Small intestine (tissue), 7 donors: ENCODE measurements around the gene REPIN1. TPM values are rescaled to one million over a fixed set of nuclear protein-coding genes. Genes with fewer than 3 reads are reported as not detected.

Experiments used
- DNase-seq, 2 donors: peaks; one replicate each; pipeline versions ENCODE4 v3.0.0 to v3.0.0-alpha.2; 2013
- FAIRE-seq: peaks from 2 replicates; lab custom pipeline; 2012; peaks lifted over from hg19 to GRCh38; lab: Jason Lieb, UNC
- H3K27ac ChIP-seq, 3 donors: one replicate each; pipeline ENCODE4 v1.5.1; 2013; ENCODE audit warnings: low read length in 2 of 3, mild to moderate bottlenecking in 2 of 3, control low read depth in 1 of 3, inconsistent platforms in 1 of 3, low read depth in 1 of 3, moderate library complexity in 1 of 3
- H3K27me3 ChIP-seq, 3 donors: one replicate each; pipeline ENCODE4 v1.6.1; 2013; ENCODE audit warnings: low read length in 3 of 3, inconsistent platforms in 1 of 3; ENCODE audit not compliant: control insufficient read depth in 3 of 3, insufficient read depth in 3 of 3
- H3K36me3 ChIP-seq, 3 donors: one replicate each; pipeline ENCODE4 v1.6.1; 2013; ENCODE audit warnings: low read length in 3 of 3, inconsistent platforms in 1 of 3, low read depth in 1 of 3, mild to moderate bottlenecking in 1 of 3, moderate library complexity in 1 of 3; ENCODE audit not compliant: control insufficient read depth in 3 of 3, insufficient read depth in 2 of 3
- H3K4me1 ChIP-seq, 3 donors: one replicate each; pipeline ENCODE4 v1.6.1; 2013; ENCODE audit warnings: low read length in 2 of 3, inconsistent platforms in 1 of 3, low read depth in 1 of 3, mild to moderate bottlenecking in 1 of 3, moderate library complexity in 1 of 3; ENCODE audit not compliant: control insufficient read depth in 3 of 3, insufficient read depth in 2 of 3
- H3K4me3 ChIP-seq, 3 donors: one replicate each; pipeline ENCODE4 v1.5.1; 2013; ENCODE audit warnings: low read length in 3 of 3, control low read depth in 1 of 3, inconsistent platforms in 1 of 3, low read depth in 1 of 3, mild to moderate bottlenecking in 1 of 3, moderate library complexity in 1 of 3
- H3K9me3 ChIP-seq, 2 donors: one replicate each; pipeline ENCODE4 v1.6.1; 2013; ENCODE audit warnings: low read depth in 1 of 2, low read length in 1 of 2; ENCODE audit not compliant: control insufficient read depth in 2 of 2, insufficient read depth in 1 of 2
- WGBS, 3 donors: extraction: QIAGEN DNeasy Blood & Tissue Kit; methylation state at CpG; one replicate each; pipeline ENCODE4 v1.1.7; 2013; 5-methylcytosine and 5-hydroxymethylcytosine counted together
- polyA plus RNA-seq, 4 donors: library from polyadenylated mRNA; stranded (reverse) in 3 of 4; unstranded in 1 of 4; fragments of 200-250 nt in 3 of 4; fragments of 120-200 nt in 1 of 4; gene quantifications; one replicate each; pipeline versions ENCODE4 v1.2.1 to v1.2.3, GENCODE V29; 2013
- donor health status: healthy with polysubstance abuse.
- donor health status: control.
- donor health status: control.
- donor health status: Bipolar disorder and iron deficiency.
- donor health status: healthy.

Gene REPIN1
- polyA plus RNA-seq, 4 donors: 46.5 to 138 (median 78.0) TPM

DNA sequence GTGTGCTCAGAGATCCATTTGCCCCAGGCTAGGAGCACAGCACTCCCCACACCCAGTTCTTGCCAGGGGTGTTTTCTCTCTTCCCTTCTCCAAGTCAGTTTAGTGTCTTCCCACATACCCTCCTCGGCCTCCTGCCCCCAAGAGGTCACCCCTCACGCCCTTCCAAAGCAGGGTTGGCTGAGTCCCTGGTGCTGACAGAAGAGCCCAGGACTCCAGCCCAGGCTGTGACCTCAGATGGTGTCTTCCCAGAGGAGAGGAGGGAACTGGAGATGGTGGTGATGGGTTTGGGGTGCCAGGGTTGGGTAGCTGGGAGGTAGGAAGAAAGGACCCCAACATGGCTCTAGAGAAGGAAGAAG, 30.3 kb downstream of the REPIN1 start:
- Histone ChIP-seq H3K27ac (no peak overlapping the region), H3K36me3 (peaks cover 0 to 48% (median 0%) of the 10 kb centered on the region in 3 donors), H3K4me1 (peaks cover 4 to 34% (median 5%) of the 10 kb centered on the region in 3 donors), H3K9me3 (no peaks in the 10 kb centered on the region), H3K4me3 (no peak overlapping the region), H3K27me3 (no peaks in the 10 kb centered on the region)
- FAIRE-seq (no peak), DNase-seq (no peak)
- WGBS, 3 donors: 88 to 93% (median 90%) methylated on average over 2 of the region's 2 CpGs

DNA sequence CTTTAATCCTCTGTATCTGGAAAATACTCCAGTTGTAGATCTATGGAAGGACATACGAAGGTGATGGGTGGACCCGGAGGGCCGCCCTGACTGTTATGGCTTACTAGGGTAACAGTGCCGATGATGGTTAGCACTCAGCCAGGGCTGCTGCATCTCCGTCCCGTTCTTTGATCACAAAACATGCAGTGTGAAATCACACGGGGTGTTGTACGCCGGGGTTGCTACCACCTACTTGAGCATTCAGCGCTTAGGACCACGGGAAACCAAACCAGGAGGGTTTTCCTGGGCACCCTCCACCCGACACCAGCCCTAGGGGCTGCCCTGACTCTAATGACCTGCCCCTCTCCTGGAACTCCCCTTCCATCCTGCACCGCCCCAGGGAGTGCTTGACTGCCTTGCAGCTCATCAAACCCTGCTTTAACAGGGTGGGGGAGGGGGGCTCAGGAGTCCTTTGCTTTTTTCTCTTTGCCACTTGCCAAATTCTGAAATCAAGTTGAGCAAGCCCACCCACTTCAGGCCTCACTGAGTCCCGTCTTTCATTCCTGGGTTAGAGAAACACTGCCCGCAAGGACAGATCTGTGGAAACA, 30.9 kb downstream of the REPIN1 start:
- FAIRE-seq (no peak), DNase-seq (no peak)
- Histone ChIP-seq H3K9me3 (no peaks in the 10 kb centered on the region), H3K27ac (no peak overlapping the region), H3K27me3 (no peaks in the 10 kb centered on the region), H3K4me1 (peaks cover 4 to 40% (median 7%) of the 10 kb centered on the region in 3 donors), H3K4me3 (no peak overlapping the region), H3K36me3 (peaks cover 0 to 48% (median 0%) of the 10 kb centered on the region in 3 donors)
- 84 to 90% (median 89%) methylated on average over 15 of the region's 15 CpGs for WGBS, 3 donors

DNA sequence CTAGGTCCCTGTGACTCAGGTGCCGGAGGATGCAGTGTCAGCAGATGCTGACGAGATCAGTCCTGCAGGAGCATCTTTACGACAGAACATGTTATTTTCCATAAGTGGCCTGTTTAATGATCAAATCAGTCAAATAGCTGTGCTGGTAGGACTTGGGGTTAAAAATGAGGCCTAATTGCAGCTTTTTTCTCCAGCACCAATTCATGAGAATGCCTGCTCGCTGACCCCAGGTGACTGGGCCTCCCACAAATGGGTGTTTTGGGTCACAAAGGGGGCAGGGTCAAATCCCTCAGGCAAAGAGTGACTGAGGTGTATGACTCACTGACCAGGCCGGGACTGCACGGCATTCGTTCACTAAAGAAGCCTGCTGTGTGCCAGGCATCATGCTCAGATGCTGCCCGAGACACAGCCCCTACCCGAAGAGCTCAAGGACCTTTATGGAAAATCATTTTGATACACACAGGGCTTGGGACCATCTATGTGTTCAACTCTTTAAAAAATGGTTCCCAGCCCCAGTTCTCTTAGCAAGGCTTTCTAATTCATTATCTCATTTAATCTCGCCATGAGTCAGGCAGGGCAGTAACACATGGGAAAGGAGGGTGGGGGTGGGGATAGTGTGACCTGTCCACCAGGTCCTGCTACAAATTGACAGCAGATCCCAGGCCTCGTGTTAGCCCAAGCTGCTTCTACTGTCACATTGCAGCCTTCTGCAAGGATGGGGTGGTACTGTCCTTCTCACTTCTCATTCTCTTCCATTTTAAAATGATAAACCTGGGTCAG, 31.6 kb downstream of the REPIN1 start:
- Histone ChIP-seq H3K27ac (no peak overlapping the region), H3K27me3 (no peaks in the 10 kb centered on the region), H3K4me3 (no peak overlapping the region), H3K36me3 (peaks cover 0 to 48% (median 0%) of the 10 kb centered on the region in 3 donors), H3K4me1 (peaks cover 4 to 43% (median 7%) of the 10 kb centered on the region in 3 donors), H3K9me3 (no peaks in the 10 kb centered on the region)
- DNase-seq: peak in 1 of 2 donors; percentile 41
- WGBS, 3 donors: 50 to 73% (median 66%) methylated on average over 11 of the region's 11 CpGs
- no peak for FAIRE-seq

DNA sequence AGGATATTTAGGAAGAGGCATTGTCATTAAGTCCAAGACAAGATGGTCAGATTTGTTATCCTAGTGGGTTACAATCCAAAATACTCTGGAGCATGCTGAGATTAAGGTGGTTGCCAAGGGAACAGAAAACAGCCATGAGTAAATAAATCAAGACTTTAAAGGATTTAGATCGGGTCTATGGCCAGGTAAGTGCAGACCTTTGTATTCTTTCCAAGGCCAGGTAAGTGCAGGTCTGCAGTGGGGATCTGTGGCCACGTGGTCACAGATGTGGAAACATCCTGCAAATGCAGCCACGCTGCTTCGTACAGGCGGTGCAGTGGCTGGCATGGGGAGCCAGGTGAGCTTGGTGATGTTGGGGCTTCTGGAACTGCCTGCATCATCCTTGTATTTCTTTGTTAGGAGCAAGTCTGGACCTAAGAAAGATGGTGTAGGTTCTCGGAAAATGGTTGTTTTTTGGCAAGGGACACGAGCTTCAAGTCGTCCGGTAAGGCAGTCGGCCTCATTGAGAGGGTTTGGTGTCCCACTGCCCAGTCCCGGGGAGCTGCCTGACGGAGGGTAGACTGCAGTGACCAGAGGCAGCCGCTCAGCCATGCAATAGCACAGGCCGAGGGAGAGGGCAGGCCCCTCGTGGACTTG, 32.3 kb downstream of the REPIN1 start:
- H3K27me3 ChIP-seq: no peaks in the 10 kb centered on the region
- FAIRE-seq (no peak), DNase-seq (peak; percentile 23 to 50)
- no peaks in the 10 kb centered on the region for H3K9me3 ChIP-seq
- H3K27ac ChIP-seq: no peak overlapping the region
- H3K4me1 ChIP-seq: peaks cover 4 to 46% (median 7%) of the 10 kb centered on the region in 3 donors
- WGBS, 3 donors: 65 to 78% (median 66%) methylated on average over 15 of the region's 15 CpGs
- no peak overlapping the region for H3K4me3 ChIP-seq
- peaks cover 0 to 43% (median 0%) of the 10 kb centered on the region in 3 donors for H3K36me3 ChIP-seq

DNA sequence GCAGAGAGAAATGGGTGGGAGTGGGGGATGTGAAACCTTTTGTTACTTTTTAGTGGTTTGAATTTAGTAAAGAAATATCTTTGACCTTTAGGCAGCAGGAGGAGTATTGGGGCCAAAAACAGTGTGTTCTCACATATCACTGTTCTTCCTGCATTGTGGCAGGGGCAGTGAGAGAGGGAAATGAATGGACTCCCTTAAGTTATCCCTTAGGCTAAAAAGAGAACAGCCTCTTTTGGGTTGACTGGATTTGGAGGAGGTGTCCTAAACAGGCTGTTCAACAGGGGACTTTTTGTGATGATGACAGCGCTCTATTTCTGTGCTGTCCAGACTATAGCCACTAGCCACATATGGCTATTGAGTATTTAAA, 32.8 kb downstream of the REPIN1 start:
- 95 to 100% (median 100%) methylated on average over 1 of the region's 1 CpG for WGBS, 3 donors
- Histone ChIP-seq H3K4me1 (peaks cover 4 to 51% (median 7%) of the 10 kb centered on the region in 3 donors), H3K36me3 (peaks cover 0 to 38% (median 0%) of the 10 kb centered on the region in 3 donors), H3K4me3 (no peak overlapping the region), H3K27ac (no peak overlapping the region), H3K9me3 (no peaks in the 10 kb centered on the region), H3K27me3 (no peaks in the 10 kb centered on the region)
- FAIRE-seq: no peak
- no peak for DNase-seq

DNA sequence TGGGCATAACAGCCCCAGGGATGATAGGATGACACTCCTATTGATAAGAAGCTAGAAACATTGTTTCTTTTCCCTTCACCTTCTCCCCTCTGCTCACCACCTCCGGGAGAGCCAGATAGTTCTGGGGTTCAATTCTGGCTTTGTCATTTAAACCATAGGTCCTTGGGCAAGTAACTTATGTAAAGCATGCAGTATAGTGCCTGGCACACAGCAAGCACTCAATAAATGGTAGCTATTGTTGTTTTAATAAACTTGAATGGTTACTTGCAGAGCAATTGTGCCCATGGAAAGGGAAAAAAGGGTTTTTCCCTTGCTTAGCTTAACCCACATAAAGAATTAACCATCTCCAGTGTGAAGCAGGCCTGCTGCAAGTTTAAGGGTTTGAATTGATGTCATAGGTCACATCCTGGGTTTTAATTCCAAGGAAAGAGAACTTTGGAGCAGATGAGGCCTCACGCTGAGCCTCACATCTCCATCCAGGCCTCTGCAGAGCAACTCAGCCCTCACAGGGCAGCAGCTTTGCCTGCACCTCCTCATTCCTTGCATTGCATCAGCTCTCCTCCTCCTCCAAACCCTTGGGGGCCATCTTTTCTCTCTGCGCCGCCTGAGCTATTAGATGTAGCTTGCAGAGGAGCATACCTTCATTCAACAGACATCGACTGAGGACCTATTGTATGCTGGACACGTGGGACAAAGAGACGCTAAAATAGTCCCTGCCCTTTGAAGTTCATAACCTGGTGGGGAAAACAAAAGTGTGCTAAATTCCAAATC, 33.4 kb downstream of the REPIN1 start:
- no peaks in the 10 kb centered on the region for H3K27me3 ChIP-seq
- no peaks in the 10 kb centered on the region for H3K9me3 ChIP-seq
- no peak for DNase-seq
- no peak overlapping the region for H3K4me3 ChIP-seq
- H3K27ac ChIP-seq: no peak overlapping the region
- peaks cover 4 to 56% (median 8%) of the 10 kb centered on the region in 3 donors for H3K4me1 ChIP-seq
- peaks cover 0 to 33% (median 0%) of the 10 kb centered on the region in 3 donors for H3K36me3 ChIP-seq
- 85 to 94% (median 89%) methylated on average over 7 of the region's 7 CpGs for WGBS, 3 donors
- no peak for FAIRE-seq

DNA sequence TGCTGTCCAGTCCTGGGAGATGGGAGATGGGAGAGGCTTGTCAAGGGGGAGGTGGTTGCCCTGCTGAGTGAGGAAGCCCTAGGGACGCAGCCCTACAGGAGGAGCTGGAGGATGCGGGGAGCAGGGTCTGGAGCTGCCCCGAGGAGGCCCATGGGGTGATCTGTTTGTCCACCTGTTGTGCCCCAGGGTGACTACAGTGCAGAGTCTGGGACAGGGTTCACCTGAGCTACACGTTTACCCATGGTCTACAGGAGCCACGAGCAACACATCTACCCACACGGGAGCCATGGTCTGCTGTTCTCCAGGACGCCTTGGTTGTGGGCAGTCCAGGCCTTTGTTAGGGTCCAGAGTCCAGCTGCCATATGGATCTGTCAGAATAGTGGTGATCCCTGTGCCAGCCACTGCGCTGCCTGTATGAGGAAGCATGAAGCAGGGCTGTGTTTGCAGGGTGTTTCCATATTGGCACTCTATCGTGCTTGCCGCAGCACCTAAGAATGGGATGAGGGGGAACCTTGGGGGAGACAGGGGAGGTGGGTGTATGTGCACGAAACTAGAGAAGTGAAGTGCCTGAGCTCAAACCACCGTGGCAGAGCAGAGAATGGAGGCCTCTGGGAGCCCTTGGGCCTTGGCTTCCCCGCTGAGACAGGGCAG, 34.2 kb downstream of the REPIN1 start:
- Histone ChIP-seq H3K27ac (no peak overlapping the region), H3K27me3 (no peaks in the 10 kb centered on the region), H3K9me3 (no peaks in the 10 kb centered on the region), H3K4me3 (no peak overlapping the region), H3K36me3 (peaks cover 0 to 34% (median 0%) of the 10 kb centered on the region in 3 donors), H3K4me1 (peaks cover 4 to 60% (median 11%) of the 10 kb centered on the region in 3 donors)
- peak; percentile 67 to 85 for DNase-seq
- 44 to 75% (median 62%) methylated on average over 13 of the region's 13 CpGs for WGBS, 3 donors
- no peak for FAIRE-seq
